OCI-LY7 (cell line): Measurements from ENCODE around the gene LCOR. TPM values are rescaled to one million over a fixed set of nuclear protein-coding genes. Genes with fewer than 3 reads are reported as not detected.
"Not testable (repeated sequence)": the region's sequence is repeated elsewhere in the genome, so short reads cannot be mapped to it uniquely, and the experiment has no call there.

Experiments used
- BruUV-seq: library from RNA; stranded (reverse); fragments of 400-500 nt; replicated peaks from 2 replicates; lab custom pipeline; 2021; lab: Mats Ljungman, UMichigan
- CTCF ChIA-PET: fragments of 300-600 bp; sonication (Branson Sonifier 250); formaldehyde crosslinking; loops from one replicate; lab custom pipeline; 2022; ENCODE audit warnings: antibody characterized with exemption; ENCODE audit not compliant: unreplicated experiment; lab: Charles Lee
- POLR2A ChIA-PET: fragments of 300-600 bp; sonication (Branson Sonifier 250); formaldehyde crosslinking; loops from one replicate; lab custom pipeline; 2022; ENCODE audit warnings: antibody characterized with exemption; lab: Charles Lee
- DNase-seq: peaks from one replicate; pipeline ENCODE4 v3.0.0-alpha.2; 2015; ENCODE audit warnings: low spot score
- H2AFZ ChIP-seq: fragments of 200-600 bp; sonication (generic), shearing (Covaris generic); 2 replicates; pipeline ENCODE4 v1.6.1; 2014; ENCODE audit warnings: mild to moderate bottlenecking, antibody characterized with exemption, low read length, moderate library complexity
- H3K27ac ChIP-seq: fragments of 200-600 bp; sonication (generic); 2 replicates; pipeline ENCODE4 v1.5.1; 2014; ENCODE audit warnings: mixed run types, low read depth, mild to moderate bottlenecking, moderate library complexity, low read length, inconsistent platforms; ENCODE audit not compliant: poor library complexity, severe bottlenecking
- H3K36me3 ChIP-seq: fragments of 200-600 bp; sonication (generic); 2 replicates; pipeline ENCODE4 v1.6.1; 2014; ENCODE audit warnings: mild to moderate bottlenecking, antibody characterized with exemption, low read length, moderate library complexity, mixed read lengths; ENCODE audit not compliant: insufficient read depth
- H3K4me1 ChIP-seq: fragments of 200-600 bp; sonication (generic); 2 replicates; pipeline ENCODE4 v1.5.1; 2014; ENCODE audit warnings: mild to moderate bottlenecking, low read length; ENCODE audit not compliant: insufficient read depth, poor library complexity, severe bottlenecking
- H3K4me2 ChIP-seq: fragments of 200-600 bp; sonication (generic); 2 replicates; pipeline ENCODE4 v1.6.1; 2014; ENCODE audit warnings: mild to moderate bottlenecking, low read length
- H3K4me3 ChIP-seq: fragments of 200-600 bp; sonication (generic); 2 replicates; pipeline ENCODE4 v1.5.1; 2014; ENCODE audit warnings: mild to moderate bottlenecking, low read depth, low read length; ENCODE audit not compliant: poor library complexity, severe bottlenecking
- H3K79me2 ChIP-seq: fragments of 200-600 bp; sonication (generic); 2 replicates; pipeline ENCODE4 v1.6.1; 2016; ENCODE audit warnings: low read depth, mild to moderate bottlenecking, low read length, moderate library complexity, mixed read lengths; ENCODE audit not compliant: insufficient read depth
- H3K9me2 ChIP-seq: fragments of 200-600 bp; sonication (generic); 2 replicates; pipeline ENCODE4 v1.6.1; 2016; ENCODE audit warnings: mild to moderate bottlenecking, low read length, mixed read lengths; ENCODE audit not compliant: insufficient read depth
- H3K9me3 ChIP-seq: fragments of 200-600 bp; sonication (generic); 2 replicates; pipeline ENCODE4 v1.6.1; 2014; ENCODE audit warnings: mild to moderate bottlenecking, mixed run types, low read length, mixed read lengths
- H4K20me1 ChIP-seq: fragments of 200-600 bp; sonication (generic); 2 replicates; pipeline ENCODE4 v1.6.1; 2014; ENCODE audit warnings: mild to moderate bottlenecking, antibody characterized with exemption, low read length, moderate library complexity, mixed read lengths; ENCODE audit not compliant: insufficient read depth
- EZH2phosphoT487 ChIP-seq: fragments of 200-600 bp; sonication (generic); IDR thresholded peaks from 2 replicates; pipeline ENCODE4 v1.6.1; 2018; ENCODE audit warnings: low read depth, borderline replicate concordance, mild to moderate bottlenecking, mixed run types, antibody characterized with exemption, low read length, moderate library complexity, mixed read lengths
- intact Hi-C: fragments of 100-400 bp; cut with micrococcal nuclease; formaldehyde crosslinking; loops from one replicate; pipeline ENCODE4 v1.10.0; 2022; ENCODE audit not compliant: unreplicated experiment
- total RNA-seq, 2 experiments: library from RNA; depleted of rRNA in 1 of 2; stranded (reverse); fragments of >200 nt in 1 of 2; shearing (Covaris generic) in 1 of 2; gene quantifications; 2 replicates each; pipeline ENCODE4 v1.2.3, GENCODE V29; 2014 to 2022
- TF ChIP-seq, protein P1 (sequence below): fragments of 200-600 bp; sonication (generic); conservative IDR thresholded peaks from 2 replicates; pipeline ENCODE4 v1.5.1; 2014; ENCODE audit warnings: mild to moderate bottlenecking, antibody characterized with exemption, low read length, moderate library complexity, mixed read lengths

The LCOR gene
- total RNA-seq, 2 experiments from 2014 or later: 17.1 to 58.4 TPM

DNA sequence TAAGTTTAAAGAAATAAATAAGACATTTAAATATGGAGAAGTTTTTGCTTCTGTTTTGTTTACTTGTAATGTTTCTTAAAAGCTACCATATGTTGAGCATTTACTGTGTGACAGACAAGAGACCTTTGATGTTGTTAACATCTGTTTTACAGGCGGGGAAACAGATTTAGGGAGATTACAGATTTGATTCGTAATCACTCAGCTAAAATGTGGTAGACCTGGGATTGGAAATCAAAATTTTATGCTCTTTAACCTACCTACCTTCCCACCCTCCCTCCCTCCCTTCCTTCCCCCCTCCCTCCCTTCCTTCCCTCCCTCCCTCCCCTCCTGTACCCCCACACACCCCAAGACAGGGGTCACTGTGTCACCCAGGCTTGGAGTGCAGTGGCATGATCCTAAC lies 11.7 kb downstream of the LCOR start:
- H3K79me2 ChIP-seq: peaks cover 98% of the 10 kb centered on the region
- H3K27ac ChIP-seq: no peak overlapping the region
- H3K4me1 ChIP-seq: no peaks in the 10 kb centered on the region
- CTCF ChIA-PET: no interaction called here
- intact Hi-C loops: no loop called here
- H4K20me1 ChIP-seq: peaks cover 11% of the 10 kb centered on the region
- H3K9me2 ChIP-seq: no peaks in the 10 kb centered on the region
- no peaks in the 10 kb centered on the region for H3K9me3 ChIP-seq
- H3K4me2 ChIP-seq: no peak overlapping the region
- no peak overlapping the region for H2AFZ ChIP-seq
- no TSS peak for BruUV-seq
- POLR2A ChIA-PET: interaction anchor here (0.5 to 1.3 kb wide), 3 partner anchors 43 to 203 kb away, joined by 3 to 4 read pairs (median 4); no protein-coding TSS in a partner anchor
- peaks cover 21% of the 10 kb centered on the region for H3K36me3 ChIP-seq
- H3K4me3 ChIP-seq: no peak overlapping the region
- TF ChIP-seq, protein P1, sequence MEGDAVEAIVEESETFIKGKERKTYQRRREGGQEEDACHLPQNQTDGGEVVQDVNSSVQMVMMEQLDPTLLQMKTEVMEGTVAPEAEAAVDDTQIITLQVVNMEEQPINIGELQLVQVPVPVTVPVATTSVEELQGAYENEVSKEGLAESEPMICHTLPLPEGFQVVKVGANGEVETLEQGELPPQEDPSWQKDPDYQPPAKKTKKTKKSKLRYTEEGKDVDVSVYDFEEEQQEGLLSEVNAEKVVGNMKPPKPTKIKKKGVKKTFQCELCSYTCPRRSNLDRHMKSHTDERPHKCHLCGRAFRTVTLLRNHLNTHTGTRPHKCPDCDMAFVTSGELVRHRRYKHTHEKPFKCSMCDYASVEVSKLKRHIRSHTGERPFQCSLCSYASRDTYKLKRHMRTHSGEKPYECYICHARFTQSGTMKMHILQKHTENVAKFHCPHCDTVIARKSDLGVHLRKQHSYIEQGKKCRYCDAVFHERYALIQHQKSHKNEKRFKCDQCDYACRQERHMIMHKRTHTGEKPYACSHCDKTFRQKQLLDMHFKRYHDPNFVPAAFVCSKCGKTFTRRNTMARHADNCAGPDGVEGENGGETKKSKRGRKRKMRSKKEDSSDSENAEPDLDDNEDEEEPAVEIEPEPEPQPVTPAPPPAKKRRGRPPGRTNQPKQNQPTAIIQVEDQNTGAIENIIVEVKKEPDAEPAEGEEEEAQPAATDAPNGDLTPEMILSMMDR: no peak
- TF ChIP-seq EZH2phosphoT487: no peak
- no peak for DNase-seq

DNA sequence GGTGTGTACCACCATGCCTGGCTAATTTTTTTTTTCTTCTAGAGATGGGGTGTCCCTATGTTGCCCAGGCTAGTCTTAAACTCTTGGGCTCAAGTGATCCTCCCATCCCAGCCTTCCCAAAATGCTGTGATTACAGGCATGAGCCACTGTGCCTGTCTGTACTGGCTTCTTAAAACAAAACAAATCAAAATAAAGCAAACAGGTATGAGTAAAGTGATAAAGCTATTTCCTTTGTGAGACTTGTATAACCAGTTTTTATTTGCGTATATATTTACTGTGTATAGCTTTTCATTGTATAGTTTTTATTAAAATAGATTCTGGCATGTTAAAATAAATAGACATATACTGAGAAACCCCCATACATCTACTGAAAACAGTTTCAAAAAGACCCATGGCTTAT lies 14.3 kb downstream of the LCOR start:
- no peak for DNase-seq
- Histone ChIP-seq H3K4me3 (no peak overlapping the region), H3K4me1 (no peaks in the 10 kb centered on the region), H3K79me2 (peaks cover 98% of the 10 kb centered on the region), H3K9me3 (no peaks in the 10 kb centered on the region), H2AFZ (no peak overlapping the region), H3K9me2 (no peaks in the 10 kb centered on the region), H3K4me2 (no peak overlapping the region), H3K36me3 (peaks cover 20% of the 10 kb centered on the region), H3K27ac (no peak overlapping the region), H4K20me1 (peaks cover 10% of the 10 kb centered on the region)
- BruUV-seq: no TSS peak
- intact Hi-C loops: no loop called here
- TF ChIP-seq EZH2phosphoT487: no peak
- TF ChIP-seq, protein P1: no peak
- ChIA-PET CTCF (no interaction called here), POLR2A (interaction anchor here (0.5 to 0.8 kb wide), 3 partner anchors 9 to 128 kb away, joined by 3 to 4 read pairs (median 4); no protein-coding TSS in a partner anchor)

GRCh38 chr10:96846926-96847325 lies 14.8 kb downstream of the LCOR start:
- ChIA-PET POLR2A (interaction anchor here (0.6 to 0.8 kb wide), 2 partner anchors 9 to 53 kb away, joined by 3 to 4 read pairs; no protein-coding TSS in a partner anchor), CTCF (no interaction called here)
- H3K4me2 ChIP-seq: no peak overlapping the region
- no peak overlapping the region for H3K27ac ChIP-seq
- intact Hi-C loops: no loop called here
- no peak overlapping the region for H3K4me3 ChIP-seq
- TF ChIP-seq, protein P1: no peak
- TF ChIP-seq EZH2phosphoT487: no peak
- no peak for DNase-seq
- H3K9me3 ChIP-seq: no peaks in the 10 kb centered on the region
- peaks cover 98% of the 10 kb centered on the region for H3K79me2 ChIP-seq
- H2AFZ ChIP-seq: no peak overlapping the region
- H3K9me2 ChIP-seq: no peaks in the 10 kb centered on the region
- H3K4me1 ChIP-seq: no peaks in the 10 kb centered on the region
- no TSS peak for BruUV-seq
- H3K36me3 ChIP-seq: peaks cover 25% of the 10 kb centered on the region
- H4K20me1 ChIP-seq: peaks cover 14% of the 10 kb centered on the region

GRCh38 chr10:96847356-96847755 lies 15.3 kb downstream of the LCOR start:
- H3K9me3 ChIP-seq, H3K9me2 ChIP-seq, CTCF ChIA-PET, DNase-seq, intact Hi-C loops, H3K4me2 ChIP-seq, H3K4me3 ChIP-seq, BruUV-seq, H2AFZ ChIP-seq, H3K27ac ChIP-seq, H3K4me1 ChIP-seq: not testable (repeated sequence)
- peaks cover 30% of the 10 kb centered on the region for H3K36me3 ChIP-seq
- POLR2A ChIA-PET: interaction anchor here (0.6 kb wide), 1 partner anchor 54 kb away, joined by 3 read pairs; no protein-coding TSS in a partner anchor
- peaks cover 14% of the 10 kb centered on the region for H4K20me1 ChIP-seq
- H3K79me2 ChIP-seq: peaks cover 98% of the 10 kb centered on the region
